ENCODE measurements around the gene CADM3.

DNA sequence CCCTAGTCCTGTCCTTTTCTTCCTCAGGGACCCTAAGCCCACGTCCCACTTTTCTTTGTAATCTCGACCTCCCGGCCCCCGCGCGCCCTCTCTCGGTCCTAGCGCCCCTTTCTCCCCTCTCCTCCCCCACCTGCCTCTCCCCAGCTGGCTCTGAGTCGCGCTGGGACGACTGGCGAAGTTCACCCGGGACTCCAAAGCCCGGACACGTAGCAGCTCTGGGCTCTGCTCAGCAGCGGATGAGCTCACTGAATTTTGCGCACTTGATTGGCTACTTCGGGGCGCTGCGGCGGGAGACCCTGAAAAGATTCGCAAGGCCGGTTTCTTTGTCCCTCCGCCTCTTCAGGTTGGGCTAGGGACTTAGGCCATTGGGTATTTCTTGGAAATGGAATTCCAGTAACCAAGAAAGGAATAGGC lies 17.0 kb downstream of the CADM3 start:
- TF ChIP-seq, protein P1, sequence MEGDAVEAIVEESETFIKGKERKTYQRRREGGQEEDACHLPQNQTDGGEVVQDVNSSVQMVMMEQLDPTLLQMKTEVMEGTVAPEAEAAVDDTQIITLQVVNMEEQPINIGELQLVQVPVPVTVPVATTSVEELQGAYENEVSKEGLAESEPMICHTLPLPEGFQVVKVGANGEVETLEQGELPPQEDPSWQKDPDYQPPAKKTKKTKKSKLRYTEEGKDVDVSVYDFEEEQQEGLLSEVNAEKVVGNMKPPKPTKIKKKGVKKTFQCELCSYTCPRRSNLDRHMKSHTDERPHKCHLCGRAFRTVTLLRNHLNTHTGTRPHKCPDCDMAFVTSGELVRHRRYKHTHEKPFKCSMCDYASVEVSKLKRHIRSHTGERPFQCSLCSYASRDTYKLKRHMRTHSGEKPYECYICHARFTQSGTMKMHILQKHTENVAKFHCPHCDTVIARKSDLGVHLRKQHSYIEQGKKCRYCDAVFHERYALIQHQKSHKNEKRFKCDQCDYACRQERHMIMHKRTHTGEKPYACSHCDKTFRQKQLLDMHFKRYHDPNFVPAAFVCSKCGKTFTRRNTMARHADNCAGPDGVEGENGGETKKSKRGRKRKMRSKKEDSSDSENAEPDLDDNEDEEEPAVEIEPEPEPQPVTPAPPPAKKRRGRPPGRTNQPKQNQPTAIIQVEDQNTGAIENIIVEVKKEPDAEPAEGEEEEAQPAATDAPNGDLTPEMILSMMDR (IDR thresholded peaks at IDR 0.05) = no peak
- TF ChIP-seq POLR2A (IDR thresholded peaks at IDR 0.05) = no peak

All from adrenal gland (tissue), 5 donors.